ENCODE results near the gene LLGL2.

DNA sequence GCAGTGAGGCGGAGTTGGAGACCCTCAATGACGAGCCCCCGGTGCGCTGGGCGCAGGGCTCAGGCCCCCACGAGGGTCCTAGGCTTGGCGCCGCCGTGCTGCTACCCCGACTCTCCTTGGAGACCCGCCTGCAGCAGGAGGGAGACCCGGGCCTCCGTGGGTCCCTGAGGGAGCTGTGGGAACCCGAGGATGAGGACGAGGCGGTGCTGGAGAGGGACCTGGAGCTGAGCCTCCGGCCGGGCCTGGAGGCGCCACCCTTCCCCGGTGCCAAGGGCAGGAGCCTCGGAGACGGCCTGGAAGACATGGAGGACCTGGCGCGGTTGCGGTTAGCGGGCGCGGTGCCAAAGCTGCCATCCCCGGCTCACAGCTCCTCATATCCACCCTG is 64.4 kb downstream of the LLGL2 start:
- TF ChIP-seq POLR2AphosphoS5 (IDR thresholded peaks at IDR 0.05) (no peak), POLR2A (IDR thresholded peaks at IDR 0.05) (no peak)
- TF ChIP-seq, protein P1, sequence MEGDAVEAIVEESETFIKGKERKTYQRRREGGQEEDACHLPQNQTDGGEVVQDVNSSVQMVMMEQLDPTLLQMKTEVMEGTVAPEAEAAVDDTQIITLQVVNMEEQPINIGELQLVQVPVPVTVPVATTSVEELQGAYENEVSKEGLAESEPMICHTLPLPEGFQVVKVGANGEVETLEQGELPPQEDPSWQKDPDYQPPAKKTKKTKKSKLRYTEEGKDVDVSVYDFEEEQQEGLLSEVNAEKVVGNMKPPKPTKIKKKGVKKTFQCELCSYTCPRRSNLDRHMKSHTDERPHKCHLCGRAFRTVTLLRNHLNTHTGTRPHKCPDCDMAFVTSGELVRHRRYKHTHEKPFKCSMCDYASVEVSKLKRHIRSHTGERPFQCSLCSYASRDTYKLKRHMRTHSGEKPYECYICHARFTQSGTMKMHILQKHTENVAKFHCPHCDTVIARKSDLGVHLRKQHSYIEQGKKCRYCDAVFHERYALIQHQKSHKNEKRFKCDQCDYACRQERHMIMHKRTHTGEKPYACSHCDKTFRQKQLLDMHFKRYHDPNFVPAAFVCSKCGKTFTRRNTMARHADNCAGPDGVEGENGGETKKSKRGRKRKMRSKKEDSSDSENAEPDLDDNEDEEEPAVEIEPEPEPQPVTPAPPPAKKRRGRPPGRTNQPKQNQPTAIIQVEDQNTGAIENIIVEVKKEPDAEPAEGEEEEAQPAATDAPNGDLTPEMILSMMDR (IDR thresholded peaks at IDR 0.05), result no peak
